HG02623 (cell line): ENCODE measurements around the gene SYNGAP1.
"Not testable (repeated sequence)": the region's sequence is repeated elsewhere in the genome, so short reads cannot be mapped to it uniquely, and the experiment has no call there.

Experiments
- ATAC-seq: cut with Tn5 transposase; IDR thresholded peaks from one replicate; pipeline ENCODE4 v1.9.1; 2021; ENCODE audit warnings: moderate library complexity; ENCODE audit not compliant: unreplicated experiment

SYNGAP1 gene

DNA sequence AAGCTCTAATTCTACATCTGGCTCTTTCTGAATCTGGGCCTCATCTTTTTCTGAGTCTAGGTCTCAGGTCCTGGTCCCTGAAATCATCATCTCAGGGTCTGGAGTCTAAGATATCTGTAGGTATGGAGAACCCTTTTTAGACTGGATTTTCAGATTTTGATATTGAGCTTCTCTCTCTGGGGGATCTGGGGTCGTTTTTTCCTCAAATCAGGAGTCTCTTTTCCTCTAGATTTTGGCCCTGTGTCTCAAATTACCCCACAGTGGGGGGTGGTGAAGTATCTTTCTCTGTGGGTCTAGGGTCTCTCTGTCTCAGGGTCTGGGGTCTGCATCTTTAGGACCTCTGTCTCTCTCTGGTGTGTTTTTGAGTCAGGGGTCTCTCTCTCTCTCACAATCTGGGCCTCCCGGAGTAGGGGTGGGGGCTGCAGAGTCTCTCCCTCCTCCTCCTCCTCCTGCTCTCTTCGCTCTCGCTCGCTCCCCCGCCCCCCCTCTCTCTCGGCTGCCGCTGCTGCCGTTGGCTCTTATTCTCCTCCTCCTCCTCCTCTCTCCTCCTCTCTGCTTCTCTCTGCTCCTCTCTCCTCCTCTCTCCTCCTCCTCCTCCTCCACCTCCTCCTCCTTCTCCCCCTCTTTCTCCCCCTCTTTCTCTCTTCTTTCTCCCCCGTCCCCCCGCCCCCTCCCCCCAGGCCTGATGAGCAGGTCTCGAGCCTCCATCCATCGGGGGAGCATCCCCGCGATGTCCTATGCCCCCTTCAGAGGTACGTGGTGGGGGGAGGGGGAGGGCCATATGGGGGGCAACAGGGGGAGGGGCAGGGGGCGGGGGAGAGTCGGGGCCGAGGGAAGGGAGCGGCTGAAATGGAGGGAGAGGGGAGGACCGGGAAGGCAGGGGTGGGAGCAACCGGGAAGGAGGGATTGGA, at the start of gene SYNGAP1:
SYNGAP1 (plus strand) TSS at position 486 of the 911 bp plus-strand sequence; CDS start at position 686, 200 bp downstream.
- ATAC-seq = no peak

DNA sequence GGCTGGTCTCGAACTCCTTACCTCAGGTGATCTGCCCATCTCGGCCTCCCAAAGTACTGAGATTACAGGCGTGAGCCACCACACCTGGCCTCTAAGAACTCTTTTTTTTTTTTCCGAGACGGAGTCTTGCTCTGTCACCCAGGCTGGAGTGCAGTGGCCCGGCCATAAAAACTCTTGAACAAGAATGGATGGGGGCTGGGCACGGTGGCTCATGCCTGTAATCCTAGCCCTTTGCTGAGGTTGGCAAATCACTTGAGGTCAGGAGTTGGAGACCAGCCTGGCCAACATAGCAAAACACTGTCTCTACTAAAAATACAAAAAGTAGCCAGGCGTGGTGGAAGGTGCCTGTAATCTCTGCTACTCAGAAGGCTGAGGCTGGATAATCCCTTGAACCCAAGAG, 48.0 kb upstream of the SYNGAP1 start:
- ATAC-seq = not testable (repeated sequence)

DNA sequence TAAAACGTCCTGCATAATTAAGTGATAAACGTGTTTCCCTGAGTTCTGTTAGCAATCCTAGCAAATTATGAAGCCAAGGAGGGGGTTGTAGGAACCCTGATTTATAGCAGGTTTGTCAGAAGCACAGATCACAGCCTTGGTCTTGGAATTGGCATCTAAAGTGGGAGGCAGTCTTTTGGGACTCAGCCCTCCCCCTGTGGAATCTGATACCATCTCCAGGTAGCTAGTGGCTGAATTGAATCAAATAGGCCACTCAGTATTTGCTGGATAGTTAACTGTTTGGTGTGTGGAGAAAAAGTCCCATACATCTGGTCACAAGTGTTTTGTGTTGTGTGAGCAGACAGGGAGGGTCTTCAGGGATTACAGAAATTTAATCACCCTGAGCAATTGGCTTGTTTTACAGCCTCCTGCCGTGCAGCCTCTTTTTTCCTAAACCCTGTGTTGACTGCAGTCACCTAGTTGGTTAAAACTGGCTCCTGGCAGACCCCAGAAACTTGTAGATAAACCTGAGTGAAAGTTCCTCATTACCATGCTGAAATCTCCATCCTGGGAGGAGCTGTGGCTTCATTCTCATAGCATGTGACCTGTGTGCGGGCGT, 47.2 kb upstream of the SYNGAP1 start:
- no peak for ATAC-seq

GRCh38 chr6:33373960-33374910, 45.6 kb upstream of the SYNGAP1 start:
- no peak for ATAC-seq

- ATAC-seq = no peak
Observed at GRCh38 chr6:33375143-33375671, 44.7 kb upstream of the SYNGAP1 start.

GRCh38 chr6:33377171-33377570, 42.7 kb upstream of the SYNGAP1 start:
- no peak for ATAC-seq

DNA sequence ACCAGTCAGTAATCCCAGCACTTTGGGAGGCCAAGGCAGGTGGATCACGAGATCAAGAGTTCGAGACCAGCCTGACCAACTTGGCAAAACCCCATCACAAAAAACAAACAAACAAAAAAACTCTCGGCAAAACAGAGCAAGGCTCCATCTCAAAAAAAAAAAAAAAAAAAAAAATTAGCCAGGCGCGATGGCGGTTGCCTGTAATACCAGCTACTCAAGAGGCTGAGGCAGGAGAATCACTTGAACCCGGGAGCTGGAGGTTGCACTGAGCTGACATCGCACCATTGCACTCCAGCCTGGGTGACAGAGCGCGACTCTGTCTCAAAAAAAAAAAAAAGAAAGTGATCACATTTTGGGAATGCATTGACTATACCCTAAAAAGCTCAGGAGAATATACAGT, 40.7 kb upstream of the SYNGAP1 start:
- ATAC-seq = not testable (repeated sequence)

GRCh38 chr6:33380272-33380981, 39.4 kb upstream of the SYNGAP1 start:
- ATAC-seq = no peak

DNA sequence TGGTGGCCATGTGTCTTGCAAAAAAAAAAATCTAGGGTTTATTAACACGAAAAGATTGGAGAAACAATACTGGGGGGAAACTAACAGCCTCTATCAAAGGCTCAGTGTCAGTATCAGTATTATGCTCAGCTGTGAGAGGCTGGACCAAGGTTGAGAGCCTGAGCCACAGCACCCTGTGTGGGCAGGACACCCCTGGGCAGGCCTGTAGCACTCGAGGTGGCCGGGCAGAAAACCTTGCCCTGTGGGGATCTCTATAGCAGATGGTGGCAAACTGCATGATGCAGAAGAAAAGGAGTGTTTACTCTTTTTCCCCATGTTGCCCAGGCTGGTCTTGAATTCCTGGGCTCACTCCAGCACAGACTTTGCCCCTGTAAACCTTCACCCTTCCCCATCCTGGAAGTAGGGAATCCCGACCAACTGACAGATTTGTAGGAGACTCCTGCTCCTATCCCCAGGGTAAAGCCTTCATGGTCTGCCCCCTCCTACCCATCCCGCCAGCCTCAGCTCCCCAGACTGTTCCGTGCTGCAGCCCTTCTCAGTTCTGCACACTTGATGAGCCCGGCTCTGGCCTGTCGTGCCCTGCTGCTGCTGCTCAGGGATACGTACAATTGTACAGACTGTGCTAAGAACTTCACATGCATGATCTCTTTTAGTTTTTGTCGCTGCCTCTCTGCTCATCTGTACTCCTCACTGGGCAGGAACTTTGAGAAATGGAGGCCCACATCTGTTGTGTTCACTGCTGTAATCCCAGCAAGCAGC, 36.3 kb upstream of the SYNGAP1 start:
- no peak for ATAC-seq

DNA sequence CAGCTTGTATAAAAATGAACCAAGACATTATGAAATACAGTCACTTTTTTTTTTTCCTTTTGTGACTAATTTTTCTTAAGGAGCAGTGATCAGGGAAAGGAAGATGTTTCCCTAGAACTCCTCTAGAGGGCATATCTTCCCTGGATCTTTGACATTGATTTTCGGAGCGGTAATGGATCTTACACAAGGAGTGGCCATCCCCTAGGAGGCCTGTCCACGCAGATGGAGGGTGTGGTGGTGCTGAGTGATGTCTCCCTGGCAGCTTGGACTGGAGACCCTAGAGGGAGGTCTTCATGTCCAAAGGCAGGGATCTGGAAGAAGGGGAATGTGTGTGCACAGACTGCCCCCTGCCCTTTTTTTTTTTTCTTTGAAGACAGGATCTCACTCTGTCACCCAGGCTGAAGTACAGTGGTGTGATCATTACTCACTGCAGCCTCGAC, 35.3 kb upstream of the SYNGAP1 start:
- ATAC-seq = no peak

DNA sequence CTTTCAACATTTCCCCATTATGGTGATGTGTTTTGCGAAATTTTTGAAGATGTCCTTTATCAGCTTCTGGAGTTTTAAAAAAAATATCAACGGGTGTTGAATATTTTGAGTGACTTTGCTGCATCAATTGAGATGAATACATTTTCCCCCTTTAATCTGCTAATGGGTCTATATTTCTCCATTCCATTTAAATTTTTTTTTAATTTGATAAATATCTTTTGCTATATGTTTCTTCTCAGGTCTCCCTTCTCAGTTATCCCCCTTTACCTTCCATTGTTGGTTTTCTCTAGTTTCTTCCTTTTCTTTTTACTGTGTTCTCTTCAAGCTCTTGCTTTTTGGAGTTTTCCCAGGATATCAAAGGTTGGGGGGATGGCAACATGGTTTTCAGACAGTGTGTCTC, 29.7 kb upstream of the SYNGAP1 start:
- no peak for ATAC-seq

GRCh38 chr6:33390767-33391277, 29.0 kb upstream of the SYNGAP1 start:
- ATAC-seq = no peak

GRCh38 chr6:33391278-33391921, 28.5 kb upstream of the SYNGAP1 start, which contains the start of gene KIFC1:
KIFC1 (plus strand) TSS chr6:33391823; CDS start chr6:33391986, 163 bp downstream.
- ATAC-seq = peak; percentile 90

DNA sequence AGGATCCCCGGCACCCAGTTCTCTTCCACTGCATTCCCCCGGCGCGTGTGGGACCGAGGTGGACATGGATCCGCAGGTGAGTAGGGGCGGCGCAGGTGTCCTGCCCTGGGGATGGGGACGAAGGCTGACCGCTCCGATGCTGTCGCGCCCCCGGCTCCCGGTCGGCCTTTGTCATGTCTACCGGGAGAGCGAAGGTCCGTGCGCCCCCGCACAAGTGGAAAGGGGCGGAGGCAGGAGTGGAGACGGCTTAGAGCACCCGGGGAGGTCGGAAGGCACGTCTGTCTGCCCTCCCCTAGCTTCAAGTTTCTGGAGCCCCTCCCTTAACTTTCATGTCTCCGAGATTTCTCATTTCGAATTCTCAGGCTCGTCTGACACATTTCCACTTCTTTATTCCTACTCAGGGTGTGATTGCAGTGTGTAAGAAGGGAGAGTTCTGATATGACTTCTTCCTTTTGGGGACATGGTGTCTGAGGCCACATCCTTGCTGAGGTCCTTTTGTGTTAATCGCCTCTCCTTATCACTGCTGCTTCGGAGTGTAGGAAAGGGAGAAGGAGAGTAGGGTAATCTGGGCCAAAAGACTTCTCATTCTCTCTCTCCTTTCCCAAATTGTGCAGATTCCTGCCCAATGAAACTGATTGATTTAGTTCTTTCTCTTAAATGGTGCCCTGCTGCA, 27.8 kb upstream of the SYNGAP1 start:
- peak; percentile 3 for ATAC-seq

DNA sequence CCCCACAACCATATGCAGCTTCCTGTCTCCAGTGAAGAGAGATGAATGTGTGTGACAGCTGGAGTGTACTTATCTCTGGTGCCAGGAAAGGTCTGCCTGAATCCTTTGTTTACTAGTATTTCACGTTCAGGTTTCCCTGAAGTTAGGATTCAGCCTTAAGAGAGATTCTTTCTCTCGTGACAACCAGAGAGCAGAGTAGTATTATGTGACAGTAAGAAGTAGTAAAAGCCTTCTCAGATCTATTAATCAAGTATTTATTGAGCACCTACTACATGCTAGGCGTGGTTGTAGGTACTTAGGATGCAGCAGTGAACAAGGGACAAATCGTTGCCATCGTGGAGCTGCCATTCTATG, 27.3 kb upstream of the SYNGAP1 start:
- no peak for ATAC-seq

DNA sequence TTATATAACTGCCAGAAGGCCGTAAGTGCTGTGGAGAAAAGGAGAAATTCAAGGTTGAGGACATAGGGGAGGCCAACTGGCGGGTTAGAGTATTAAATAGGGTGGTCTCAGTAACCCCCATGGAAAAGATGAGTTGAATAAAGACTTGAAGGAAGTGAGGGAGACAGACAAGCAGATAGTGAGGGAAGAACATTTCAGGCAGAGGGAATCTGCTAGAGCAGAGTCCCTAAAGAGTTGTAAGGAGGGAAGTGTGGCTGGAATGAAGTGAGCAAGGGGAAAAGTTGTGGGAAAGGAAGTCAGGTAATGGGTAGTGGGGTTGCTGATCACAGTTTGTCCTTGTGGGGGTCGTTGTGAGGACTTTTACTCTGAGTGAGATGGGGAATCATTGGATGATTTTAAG, 26.9 kb upstream of the SYNGAP1 start:
- no peak for ATAC-seq

DNA sequence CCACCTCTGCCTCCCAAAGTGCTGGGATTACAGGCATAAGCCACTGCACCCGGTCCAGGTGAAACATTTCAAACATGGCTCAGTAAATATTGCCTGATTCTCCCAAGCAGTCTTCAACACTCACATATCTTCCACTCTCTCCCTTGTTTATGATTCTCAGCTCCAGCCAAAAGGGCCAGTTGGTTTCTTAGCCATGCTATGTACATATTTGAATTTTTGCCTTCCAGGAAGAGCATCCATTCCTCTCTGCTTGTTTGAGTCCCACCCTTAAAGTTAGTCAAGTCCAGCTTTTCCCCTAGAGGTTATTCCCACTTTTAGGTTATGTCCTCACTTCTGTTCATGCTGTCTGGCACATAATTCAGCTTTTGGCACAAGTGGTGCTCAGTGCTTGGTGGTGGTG, 22.3 kb upstream of the SYNGAP1 start:
- ATAC-seq = no peak

GRCh38 chr6:33398601-33399000, 21.3 kb upstream of the SYNGAP1 start:
- not testable (repeated sequence) for ATAC-seq
